Fibroblast of lung (primary cell): ENCODE measurements around the gene RIN3. TPM values are rescaled to one million over a fixed set of nuclear protein-coding genes. Genes with fewer than 3 reads are reported as not detected.

Source experiments
- DNase-seq, 2 donors: peaks; one replicate each; pipeline versions ENCODE4 v3.0.0 to v3.0.0-alpha.2; 2010; ENCODE audit warnings: low read depth in 2 of 2
- H2AFZ ChIP-seq: 2 replicates; pipeline ENCODE4 v1.5.1; 2012; ENCODE audit warnings: low read length, control low read depth, inconsistent platforms
- H3K27ac ChIP-seq: 2 replicates; pipeline ENCODE4 v1.5.1; 2011; ENCODE audit warnings: low read length, control low read depth; ENCODE audit not compliant: insufficient read depth
- H3K27me3 ChIP-seq: 2 replicates; pipeline ENCODE4 v1.5.1; 2011; ENCODE audit warnings: mild to moderate bottlenecking, low read length; ENCODE audit not compliant: control insufficient read depth, insufficient read depth
- H3K36me3 ChIP-seq: 2 replicates; pipeline ENCODE4 v1.5.1; 2011; ENCODE audit warnings: low read length; ENCODE audit not compliant: control insufficient read depth, insufficient read depth
- H3K4me1 ChIP-seq: 2 replicates; pipeline ENCODE4 v1.5.1; 2011; ENCODE audit warnings: low read length; ENCODE audit not compliant: control insufficient read depth, insufficient read depth; ENCODE audit errors: extremely low read depth
- H3K4me2 ChIP-seq: 2 replicates; pipeline ENCODE4 v1.5.1; 2011; ENCODE audit warnings: low read length, control low read depth; ENCODE audit not compliant: insufficient read depth; ENCODE audit errors: extremely low read depth
- H3K4me3 ChIP-seq, 4 experiments: fragments of 200-600 bp in 1 of 4; sonication (generic) in 1 of 4; replicated peaks in 1 of 4; 2 replicates each; pipeline ENCODE4 v1.5.1; 2011 to 2016; ENCODE audit warnings: low read length in 4 of 4, low read depth in 3 of 4, mild to moderate bottlenecking in 3 of 4, control low read depth in 2 of 4, inconsistent platforms in 1 of 4, mixed read lengths in 1 of 4; ENCODE audit not compliant: insufficient read depth in 1 of 4; ENCODE audit errors: control extremely low read depth in 1 of 4
- H3K79me2 ChIP-seq: 2 replicates; pipeline ENCODE4 v1.5.1; 2012; ENCODE audit warnings: mild to moderate bottlenecking, low read length, inconsistent platforms; ENCODE audit not compliant: control insufficient read depth, insufficient read depth
- H3K9ac ChIP-seq: 2 replicates; pipeline ENCODE4 v1.5.1; 2011; ENCODE audit warnings: mild to moderate bottlenecking, low read length, control low read depth; ENCODE audit not compliant: insufficient read depth
- H3K9me3 ChIP-seq: 2 replicates; pipeline ENCODE4 v1.5.1; 2012; ENCODE audit warnings: low read depth, low read length; ENCODE audit not compliant: control insufficient read depth, insufficient read depth
- H4K20me1 ChIP-seq: 2 replicates; pipeline ENCODE4 v1.5.1; 2011; ENCODE audit warnings: low read length; ENCODE audit not compliant: control insufficient read depth, insufficient read depth; ENCODE audit errors: extremely low read depth
- CTCF ChIP-seq, 2 donors: IDR thresholded peaks in 1 of 2; conservative IDR thresholded peaks in 1 of 2; 1 replicate in 1 of 2; 2 replicates in 1 of 2; pipeline ENCODE4 v1.5.1; 2011 to 2012; ENCODE audit warnings: low read length in 2 of 2, control low read depth in 1 of 2, inconsistent platforms in 1 of 2, low read depth in 1 of 2, mild to moderate bottlenecking in 1 of 2
- EZH2 ChIP-seq: IDR thresholded peaks from 2 replicates; pipeline ENCODE4 v1.5.1; 2012; ENCODE audit warnings: low read length, control low read depth, mild to moderate bottlenecking; ENCODE audit errors: missing control alignments
- polyA plus RNA-seq, 2 donors: library from polyadenylated mRNA; depleted of rRNA in 1 of 2; stranded (reverse) in 1 of 2; unstranded in 1 of 2; fragments of >200 nt; gene quantifications; 2 replicates each; pipeline ENCODE4 v1.2.1, GENCODE V29; 2011 to 2012; ENCODE audit warnings: missing spikeins in 1 of 2
- total RNA-seq: library from RNA; depleted of rRNA; stranded (reverse); fragments of >200 nt; gene quantifications from 2 replicates; pipeline ENCODE4 v1.2.1, GENCODE V29; 2014

RIN3 gene
- total and polyA plus RNA-seq, 2 donors (not counting 1 experiment from before 2014, with no cell fraction given): 8.9 to 9.2 TPM

GRCh38 chr14:92704821-92705220 is 191.2 kb downstream of the RIN3 start:
- Histone ChIP-seq H3K27ac (no peak overlapping the region), H3K4me2 (no peak overlapping the region), H3K27me3 (no peaks in the 10 kb centered on the region), H3K4me1 (peaks cover 3% of the 10 kb centered on the region), H3K9me3 (no peaks in the 10 kb centered on the region), H3K79me2 (no peaks in the 10 kb centered on the region), H2AFZ (no peak overlapping the region), H4K20me1 (no peaks in the 10 kb centered on the region), H3K36me3 (no peaks in the 10 kb centered on the region), H3K4me3 (no peak overlapping the region), H3K9ac (no peak overlapping the region)
- TF ChIP-seq CTCF (conservative IDR thresholded peaks at IDR 0.05 in 1 of 2, IDR thresholded peaks at IDR 0.05 in 1 of 2; ENCODE audit: low read depth in 1 of 2, low read length in 2 of 2): no peak
- TF ChIP-seq EZH2: no peak
- DNase-seq: no peak

- H3K9ac ChIP-seq: no peak overlapping the region
- H3K27ac ChIP-seq: no peak overlapping the region
- TF ChIP-seq CTCF (conservative IDR thresholded peaks at IDR 0.05 in 1 of 2, IDR thresholded peaks at IDR 0.05 in 1 of 2; ENCODE audit: low read depth in 1 of 2, low read length in 2 of 2): no peak
- TF ChIP-seq EZH2: no peak
- H3K27me3 ChIP-seq: no peaks in the 10 kb centered on the region
- H3K4me3 ChIP-seq: no peak overlapping the region
- no peaks in the 10 kb centered on the region for H3K36me3 ChIP-seq
- H4K20me1 ChIP-seq: no peaks in the 10 kb centered on the region
- H3K4me2 ChIP-seq: no peak overlapping the region
- no peaks in the 10 kb centered on the region for H3K9me3 ChIP-seq
- H3K79me2 ChIP-seq: no peaks in the 10 kb centered on the region
- H2AFZ ChIP-seq: no peak overlapping the region
- H3K4me1 ChIP-seq: peaks cover 3% of the 10 kb centered on the region
- DNase-seq: no peak
These were observed 192.8 kb downstream of the RIN3 start for GRCh38 chr14:92706386-92706785.

- Histone ChIP-seq H3K27me3 (no peaks in the 10 kb centered on the region), H3K4me1 (peaks cover 3% of the 10 kb centered on the region), H3K4me2 (no peak overlapping the region), H3K27ac (peak overlapping the region; percentile 29), H2AFZ (no peak overlapping the region), H3K9me3 (no peaks in the 10 kb centered on the region), H3K4me3 (no peak overlapping the region), H3K9ac (no peak overlapping the region), H4K20me1 (no peaks in the 10 kb centered on the region), H3K36me3 (no peaks in the 10 kb centered on the region), H3K79me2 (no peaks in the 10 kb centered on the region)
- no peak for DNase-seq
- TF ChIP-seq CTCF (conservative IDR thresholded peaks at IDR 0.05 in 1 of 2, IDR thresholded peaks at IDR 0.05 in 1 of 2; ENCODE audit: low read depth in 1 of 2, low read length in 2 of 2): no peak
- TF ChIP-seq EZH2: no peak
These were observed 195.9 kb downstream of the RIN3 start for GRCh38 chr14:92709340-92710000.
